Activated CD4-positive, alpha-beta memory T cell treated with anti-CD3 and anti-CD28 coated beads, Interleukin-2, amount 10 ng/mL, durations not matched to agents 7 days and 5 days (primary cell): ENCODE results near the gene GSDMA. TPM values are rescaled to one million over a fixed set of nuclear protein-coding genes. Genes with fewer than 3 reads are reported as not detected.

Experiments used
- CTCF ChIA-PET: fragments of 350-600 bp; sonication (Branson Sonifier 250); formaldehyde crosslinking; loops from one replicate; lab custom pipeline; 2021; ENCODE audit warnings: antibody characterized with exemption, inconsistent platforms; lab: Charles Lee
- POLR2A ChIA-PET: fragments of 350-600 bp; sonication (Branson Sonifier 250); formaldehyde crosslinking; loops from one replicate; lab custom pipeline; 2021; ENCODE audit warnings: antibody characterized with exemption; lab: Charles Lee
- DNase-seq: peaks from one replicate; pipeline ENCODE4 v3.0.0-alpha.2; 2020
- H3K27ac Mint-ChIP-seq: one replicate; pipeline ENCODE4 v1.8.0; 2021; ENCODE audit warnings: mild to moderate bottlenecking, mixed read lengths
- H3K27me3 Mint-ChIP-seq: one replicate; pipeline ENCODE4 v1.8.0; 2021; ENCODE audit warnings: mixed read lengths
- H3K36me3 Mint-ChIP-seq: one replicate; pipeline ENCODE4 v1.8.0; 2021; ENCODE audit warnings: low read depth, mixed read lengths
- H3K4me1 Mint-ChIP-seq: one replicate; pipeline ENCODE4 v1.8.0; 2021; ENCODE audit warnings: mixed read lengths
- H3K4me3 Mint-ChIP-seq: one replicate; pipeline ENCODE4 v1.8.0; 2021; ENCODE audit warnings: mild to moderate bottlenecking, mixed read lengths
- H3K9me3 Mint-ChIP-seq: one replicate; pipeline ENCODE4 v1.8.0; 2021; ENCODE audit warnings: mixed read lengths
- total RNA-seq, 2 experiments: library from RNA; stranded (reverse); gene quantifications; one replicate each; pipeline ENCODE4 v1.2.3, GENCODE V29; 2021

GSDMA gene
- total RNA-seq, 2 experiments from 2014 or later: 0.33 to 0.78 TPM

DNA sequence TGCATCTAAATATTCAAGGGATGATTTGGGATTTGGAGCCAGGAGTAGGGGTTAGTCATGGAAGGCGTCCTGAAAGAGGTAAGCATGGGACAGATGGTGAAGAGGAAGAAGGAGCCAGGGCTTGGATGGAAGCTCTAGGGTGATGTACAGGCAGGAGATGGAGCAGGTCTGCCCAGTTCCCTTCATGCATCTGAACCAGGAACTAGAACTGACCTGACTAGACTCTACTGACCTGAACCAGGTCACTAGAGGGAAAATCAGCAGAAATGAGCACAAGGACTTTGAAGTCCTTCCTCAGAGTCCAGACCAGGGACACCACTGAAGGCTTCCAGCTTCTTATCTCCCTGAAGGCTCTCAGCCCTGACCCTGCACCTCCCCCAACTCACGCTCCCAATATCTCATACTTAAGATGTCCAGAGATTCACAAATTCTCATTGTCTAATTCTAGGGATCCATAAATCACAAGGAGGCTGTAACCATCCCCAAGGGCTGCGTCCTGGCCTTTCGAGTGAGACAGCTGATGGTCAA, 8.3 kb downstream of the GSDMA start:
- no peaks in the 10 kb centered on the region for H3K9me3 Mint-ChIP-seq
- no peak for DNase-seq
- peaks cover 15% of the 10 kb centered on the region for H3K4me1 Mint-ChIP-seq
- H3K27ac Mint-ChIP-seq: no peak overlapping the region
- POLR2A ChIA-PET: no interaction called here
- H3K4me3 Mint-ChIP-seq: no peak overlapping the region
- peaks cover 50% of the 10 kb centered on the region for H3K27me3 Mint-ChIP-seq
- H3K36me3 Mint-ChIP-seq: no peaks in the 10 kb centered on the region
- CTCF ChIA-PET: no interaction called here

DNA sequence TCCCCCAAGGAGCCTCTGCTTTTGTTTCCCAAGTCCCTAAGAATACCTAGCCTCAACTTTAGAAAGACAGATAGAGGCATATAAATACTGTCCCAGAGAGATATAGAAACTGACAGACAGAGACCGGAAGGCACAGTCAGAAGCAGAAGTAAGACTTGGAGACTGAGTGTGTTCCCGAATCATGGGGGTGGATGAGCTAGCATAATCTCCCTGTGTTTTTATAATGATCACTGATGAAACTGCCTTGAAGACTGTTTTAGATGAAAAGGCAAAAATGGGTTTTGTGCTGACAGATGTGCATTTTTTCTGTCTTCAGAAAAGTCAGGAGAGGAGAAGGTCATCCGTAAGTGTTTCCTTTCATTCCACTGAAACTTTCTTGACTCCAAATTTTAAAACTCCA, 9.5 kb downstream of the GSDMA start:
- no peaks in the 10 kb centered on the region for H3K9me3 Mint-ChIP-seq
- no peaks in the 10 kb centered on the region for H3K36me3 Mint-ChIP-seq
- ChIA-PET POLR2A (interaction anchor here (1.5 kb wide), 1 partner anchor 46 kb away, joined by 4 read pairs; no protein-coding TSS in a partner anchor), CTCF (no interaction called here)
- H3K27ac Mint-ChIP-seq: no peak overlapping the region
- no peak overlapping the region for H3K4me3 Mint-ChIP-seq
- H3K27me3 Mint-ChIP-seq: peaks cover 50% of the 10 kb centered on the region
- peaks cover 8% of the 10 kb centered on the region for H3K4me1 Mint-ChIP-seq
- DNase-seq: no peak

- Mint-ChIP-seq H3K4me3 (no peak overlapping the region), H3K27me3 (peaks cover 52% of the 10 kb centered on the region), H3K9me3 (no peaks in the 10 kb centered on the region), H3K4me1 (peaks cover 7% of the 10 kb centered on the region), H3K27ac (no peak overlapping the region), H3K36me3 (no peaks in the 10 kb centered on the region)
- ChIA-PET POLR2A (interaction anchor here (0.7 to 1.5 kb wide), 2 partner anchors 17 to 47 kb away, joined by 3 to 4 read pairs; no protein-coding TSS in a partner anchor), CTCF (no interaction called here)
- no peak for DNase-seq
Measured at GRCh38 chr17:39973496-39973895, 10.7 kb downstream of the GSDMA start.

DNA sequence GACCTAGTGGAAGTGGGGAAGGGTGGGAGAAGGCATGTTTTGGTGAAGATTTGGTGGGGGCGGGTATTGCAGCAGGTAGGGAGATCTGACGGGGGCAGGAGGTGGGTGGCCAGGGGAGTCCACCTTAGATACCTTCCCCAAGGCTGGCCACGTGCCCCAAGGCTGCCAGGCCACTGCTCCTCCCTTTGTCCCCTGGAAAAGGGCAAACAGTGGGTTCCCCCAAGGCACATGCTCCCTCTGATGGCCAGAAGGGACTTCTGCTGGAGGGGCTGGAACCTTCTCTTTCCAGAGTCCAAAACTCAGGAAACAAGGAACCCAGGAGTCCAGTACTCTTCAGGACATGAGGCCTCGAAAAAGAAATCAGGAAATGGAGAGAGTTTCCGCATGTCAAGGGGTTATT, 11.6 kb downstream of the GSDMA start:
- Mint-ChIP-seq H3K27me3 (peaks cover 50% of the 10 kb centered on the region), H3K9me3 (no peaks in the 10 kb centered on the region), H3K4me3 (no peak overlapping the region), H3K36me3 (no peaks in the 10 kb centered on the region), H3K4me1 (peaks cover 10% of the 10 kb centered on the region), H3K27ac (no peak overlapping the region)
- no peak for DNase-seq
- CTCF ChIA-PET: interaction anchor here (0.6 kb wide), 1 partner anchor 341 kb away, joined by 4 read pairs; no protein-coding TSS in a partner anchor
- POLR2A ChIA-PET: interaction anchor here (0.6 kb wide), 1 partner anchor 21 kb away, joined by 3 read pairs; no protein-coding TSS in a partner anchor

DNA sequence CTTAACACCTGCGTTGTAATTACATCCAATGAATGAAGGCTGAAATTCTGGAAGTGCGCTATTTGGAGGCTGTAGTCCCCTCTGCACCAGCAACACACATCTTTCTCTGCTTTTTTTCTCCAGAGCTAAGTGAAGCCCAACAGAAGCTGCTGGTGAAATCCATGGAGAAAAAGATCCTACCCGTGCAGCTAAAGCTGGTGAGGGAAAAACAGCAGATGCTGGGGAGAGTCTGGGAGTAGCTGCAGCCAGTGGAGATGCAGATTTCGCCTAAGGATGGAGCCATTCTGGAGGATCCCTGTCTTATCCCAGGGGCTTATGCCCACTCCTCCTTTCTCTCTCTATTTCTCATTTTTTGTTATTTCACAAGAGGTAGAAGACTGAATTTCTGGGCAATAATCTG, 13.0 kb downstream of the GSDMA start:
- Mint-ChIP-seq H3K36me3 (peaks cover 2% of the 10 kb centered on the region), H3K4me3 (no peak overlapping the region), H3K27ac (no peak overlapping the region), H3K9me3 (no peaks in the 10 kb centered on the region), H3K4me1 (peaks cover 19% of the 10 kb centered on the region), H3K27me3 (peaks cover 38% of the 10 kb centered on the region)
- ChIA-PET CTCF (interaction anchor here (0.8 kb wide), 1 partner anchor 38 kb away, joined by 3 read pairs; no protein-coding TSS in a partner anchor), POLR2A (no interaction called here)
- DNase-seq: no peak

DNA sequence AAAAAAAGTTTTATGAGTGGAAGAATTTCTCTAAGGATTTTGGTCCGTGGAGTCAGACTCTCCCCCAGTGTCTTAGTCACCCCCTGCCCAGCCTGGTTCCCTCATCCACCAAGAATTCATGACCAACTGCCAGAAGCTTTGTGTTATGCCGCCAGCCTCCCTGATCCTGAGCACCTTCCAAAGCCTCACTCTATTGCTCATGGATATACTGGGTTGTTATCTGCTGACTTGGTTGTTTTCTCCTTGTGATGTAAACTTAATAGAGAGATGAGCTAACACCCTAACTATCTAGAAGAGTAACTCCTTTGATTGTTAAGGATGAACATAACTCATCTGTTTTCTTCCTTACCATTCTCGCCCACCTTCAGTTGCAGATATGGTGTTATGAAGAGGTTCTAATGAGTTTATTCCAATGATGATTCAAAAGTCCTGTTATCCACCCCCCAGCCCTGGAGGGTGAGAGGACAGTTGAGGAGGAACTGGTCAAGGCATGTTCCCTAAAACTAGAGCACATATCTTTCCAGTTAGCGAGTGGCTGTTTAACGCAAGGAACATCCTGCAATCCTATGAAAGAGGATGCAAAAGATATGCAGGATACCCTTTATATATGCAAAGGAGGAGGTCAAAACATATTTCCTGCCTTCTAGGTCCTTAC, 16.3 kb downstream of the GSDMA start:
- Mint-ChIP-seq H3K27me3 (peaks cover 16% of the 10 kb centered on the region), H3K36me3 (peaks cover 14% of the 10 kb centered on the region), H3K9me3 (no peaks in the 10 kb centered on the region), H3K4me3 (peak overlapping the region; percentile 91), H3K27ac (no peak overlapping the region), H3K4me1 (peaks cover 31% of the 10 kb centered on the region)
- POLR2A ChIA-PET: interaction anchor here (0.8 to 2.1 kb wide), 10 partner anchors 11 to 187 kb away, joined by 3 to 12 read pairs (median 7); no protein-coding TSS in a partner anchor
- CTCF ChIA-PET: interaction anchor here (1.4 to 4.3 kb wide), 11 partner anchors 19 to 358 kb away, joined by 3 to 72 read pairs (median 10); partner anchors contain the start of genes GSDMA, LRRC3C, MIEN1 and ORMDL3
- DNase-seq: no peak

- peaks cover 33% of the 10 kb centered on the region for H3K4me1 Mint-ChIP-seq
- DNase-seq: no peak
- ChIA-PET CTCF (interaction anchor here (0.7 to 4.3 kb wide), 31 partner anchors 12 to 358 kb away, joined by 3 to 72 read pairs (median 5); partner anchors contain the start of genes GSDMA, LRRC3C, MED24 and MIEN1), POLR2A (interaction anchor here (0.6 to 3.0 kb wide), 49 partner anchors 9 to 540 kb away, joined by 3 to 26 read pairs (median 4); partner anchors contain the start of genes CDK12, GSDMA, LRRC3C and MIEN1)
- H3K27me3 Mint-ChIP-seq: peaks cover 13% of the 10 kb centered on the region
- no peaks in the 10 kb centered on the region for H3K9me3 Mint-ChIP-seq
- H3K36me3 Mint-ChIP-seq: peaks cover 21% of the 10 kb centered on the region
- H3K4me3 Mint-ChIP-seq: peak overlapping the region; percentile 91
- peak overlapping the region; percentile 82 for H3K27ac Mint-ChIP-seq
Measured at GRCh38 chr17:39979893-39980350, 17.1 kb downstream of the GSDMA start.

DNA sequence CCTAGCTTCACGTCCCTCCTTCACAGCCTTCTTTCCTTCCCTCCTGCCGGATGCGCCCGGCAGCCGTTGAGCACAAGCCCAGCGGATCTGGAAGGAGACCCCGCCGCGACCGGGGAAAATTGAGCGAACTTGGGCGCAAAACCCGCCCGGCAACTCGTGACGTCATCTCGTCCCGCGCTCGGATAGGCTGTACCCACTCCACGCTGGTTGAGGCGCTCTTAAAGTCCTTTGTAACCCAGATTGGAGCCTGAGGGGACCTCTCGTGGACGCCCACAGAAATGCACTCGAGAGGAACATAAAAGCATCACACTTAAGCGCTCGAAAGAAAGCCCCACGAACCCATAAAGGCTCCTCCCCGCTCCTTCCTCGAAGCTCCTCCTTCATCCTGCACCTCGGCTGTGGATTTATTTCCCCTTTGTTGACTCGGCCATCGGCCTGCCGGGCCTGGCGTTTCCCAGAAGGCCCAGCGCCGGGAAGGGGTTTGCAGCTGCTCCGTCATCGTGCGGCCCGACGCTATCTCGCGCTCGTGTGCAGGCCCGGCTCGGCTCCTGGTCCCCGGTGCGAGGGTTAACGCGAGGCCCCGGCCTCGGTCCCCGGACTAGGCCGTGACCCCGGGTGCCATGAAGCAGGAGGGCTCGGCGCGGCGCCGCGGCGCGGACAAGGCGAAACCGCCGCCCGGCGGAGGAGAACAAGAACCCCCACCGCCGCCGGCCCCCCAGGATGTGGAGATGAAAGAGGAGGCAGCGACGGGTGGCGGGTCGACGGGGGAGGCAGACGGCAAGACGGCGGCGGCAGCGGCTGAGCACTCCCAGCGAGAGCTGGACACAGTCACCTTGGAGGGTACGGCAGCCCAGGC, 17.8 kb downstream of the GSDMA start, which contains the start of gene PSMD3:
PSMD3 (plus strand) TSS at position 457 of the 856 bp plus-strand sequence; CDS start at position 621, 164 bp downstream.
- Mint-ChIP-seq H3K27me3 (peaks cover 12% of the 10 kb centered on the region), H3K36me3 (peaks cover 26% of the 10 kb centered on the region), H3K4me1 (peaks cover 35% of the 10 kb centered on the region), H3K4me3 (peak within 1 kb of the TSS; percentile 91), H3K9me3 (no peaks in the 10 kb centered on the region), H3K27ac (peak within 1 kb of the TSS; percentile 82)
- ChIA-PET POLR2A (interaction anchor here (0.6 to 3.0 kb wide), 49 partner anchors 8 to 539 kb away, joined by 3 to 26 read pairs (median 4); partner anchors contain the start of genes CDK12, GSDMA, LRRC3C and MIEN1), CTCF (interaction anchor here (0.5 to 4.3 kb wide), 39 partner anchors 10 to 359 kb away, joined by 3 to 72 read pairs (median 4); partner anchors contain the start of genes GSDMA, LRRC3C, MED24 and MIEN1)
- peak; percentile 99 for DNase-seq

DNA sequence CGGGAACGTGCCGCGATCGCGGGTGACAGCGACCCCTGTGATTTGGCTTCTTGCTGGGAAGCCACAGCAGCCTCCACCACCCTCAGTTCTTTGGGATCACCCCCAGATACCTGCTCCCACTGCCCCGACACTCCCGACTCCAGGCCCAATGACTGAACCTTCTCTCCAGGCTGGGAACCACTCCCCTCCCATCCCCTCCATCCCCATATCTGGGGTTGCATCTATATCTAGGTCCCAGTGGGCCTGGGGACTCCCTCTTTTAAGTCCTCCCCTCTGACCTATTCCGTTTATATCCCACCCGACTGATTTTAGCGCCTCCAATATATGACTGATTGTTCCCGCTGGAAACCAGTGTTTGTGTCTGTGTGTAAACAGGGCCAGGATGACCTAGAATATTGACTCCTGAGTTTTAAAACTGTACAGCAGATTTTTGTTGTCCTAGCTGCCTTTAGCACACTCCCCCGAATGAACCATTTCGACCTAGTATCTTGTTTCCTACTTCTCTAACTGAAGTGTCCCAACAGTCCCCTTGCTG, 18.5 kb downstream of the GSDMA start:
- Mint-ChIP-seq H3K4me1 (peaks cover 35% of the 10 kb centered on the region), H3K4me3 (peak overlapping the region; percentile 91), H3K36me3 (peaks cover 33% of the 10 kb centered on the region), H3K27me3 (peaks cover 7% of the 10 kb centered on the region), H3K27ac (peak overlapping the region; percentile 82), H3K9me3 (no peaks in the 10 kb centered on the region)
- POLR2A ChIA-PET: interaction anchor here (0.6 to 3.0 kb wide), 32 partner anchors 13 to 520 kb away, joined by 3 to 26 read pairs (median 6); partner anchors contain the start of genes CDK12, GSDMA, LRRC3C and MIEN1
- no peak for DNase-seq
- CTCF ChIA-PET: interaction anchor here (0.5 to 4.3 kb wide), 37 partner anchors 11 to 360 kb away, joined by 3 to 72 read pairs (median 4); partner anchors contain the start of genes GSDMA, LRRC3C, MED24 and ORMDL3

DNA sequence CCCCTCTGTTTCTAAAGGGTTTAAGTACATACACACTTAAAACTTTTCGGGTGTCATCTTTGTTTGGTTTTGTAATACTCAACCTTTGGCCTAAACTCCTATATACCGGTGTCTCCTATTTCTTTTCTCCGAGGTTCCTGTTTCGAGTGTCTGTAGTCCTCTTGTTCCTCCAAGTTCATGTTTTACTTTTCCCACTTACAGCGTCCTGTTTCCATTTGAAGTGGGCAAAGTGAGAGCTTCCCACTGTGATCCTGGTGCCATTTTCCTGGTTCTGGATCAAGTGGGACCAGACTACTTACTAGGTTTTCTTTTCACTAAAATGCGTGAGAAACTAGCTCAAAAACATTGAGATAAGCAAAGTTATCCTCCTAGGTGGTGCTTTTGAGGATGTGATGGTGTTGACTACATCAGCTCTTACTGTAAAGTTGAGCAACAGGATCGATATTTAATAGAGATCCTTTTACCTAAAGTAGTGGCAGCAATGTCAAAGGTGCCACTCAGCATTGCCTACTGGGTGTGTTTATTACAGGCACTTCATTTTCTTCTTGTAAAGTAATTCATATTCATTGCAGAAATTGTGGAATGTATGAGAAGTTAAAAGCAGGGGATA, 19.1 kb downstream of the GSDMA start:
- H3K4me3 Mint-ChIP-seq: peak overlapping the region; percentile 91
- H3K27me3 Mint-ChIP-seq: peaks cover 7% of the 10 kb centered on the region
- H3K9me3 Mint-ChIP-seq: no peaks in the 10 kb centered on the region
- POLR2A ChIA-PET: interaction anchor here (0.6 to 3.0 kb wide), 7 partner anchors 13 to 252 kb away, joined by 3 to 26 read pairs (median 3); partner anchors contain the start of genes LRRC3C, MED24, MIEN1 and ORMDL3
- peaks cover 35% of the 10 kb centered on the region for H3K4me1 Mint-ChIP-seq
- peaks cover 39% of the 10 kb centered on the region for H3K36me3 Mint-ChIP-seq
- peak overlapping the region; percentile 82 for H3K27ac Mint-ChIP-seq
- no peak for DNase-seq
- CTCF ChIA-PET: interaction anchor here (1.4 to 4.3 kb wide), 4 partner anchors 22 to 171 kb away, joined by 3 to 72 read pairs (median 18); partner anchors contain the start of gene GSDMA

DNA sequence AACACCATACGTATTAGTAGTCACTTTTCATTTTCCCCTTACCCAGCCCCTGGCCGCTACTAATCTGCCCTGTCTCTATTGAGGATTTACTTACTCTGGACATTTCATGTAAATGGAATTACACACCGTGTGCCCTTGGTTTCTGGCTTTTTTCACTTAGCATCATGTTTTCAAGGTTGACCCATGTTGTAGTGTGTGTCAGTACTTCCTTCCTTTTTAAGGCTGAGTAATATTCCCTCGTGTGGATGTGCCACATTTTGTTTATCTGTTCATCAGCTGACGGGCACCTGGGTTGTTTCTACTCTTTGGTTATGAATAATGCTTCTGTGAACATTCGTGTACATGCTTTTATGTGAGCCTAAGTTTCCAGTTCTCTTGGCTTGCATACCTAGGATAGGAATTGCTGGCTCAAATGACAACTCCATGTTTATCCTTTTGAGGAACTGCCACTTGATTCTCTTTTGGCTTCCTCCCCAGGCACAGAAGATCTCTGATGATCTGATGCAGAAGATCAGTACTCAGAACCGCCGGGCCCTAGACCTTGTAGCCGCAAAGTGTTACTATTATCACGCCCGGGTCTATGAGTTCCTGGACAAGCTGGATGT, 25.5 kb downstream of the GSDMA start:
- Mint-ChIP-seq H3K4me3 (no peak overlapping the region), H3K4me1 (peaks cover 7% of the 10 kb centered on the region), H3K27ac (no peak overlapping the region), H3K9me3 (no peaks in the 10 kb centered on the region), H3K36me3 (peaks cover 84% of the 10 kb centered on the region), H3K27me3 (no peaks in the 10 kb centered on the region)
- ChIA-PET CTCF (interaction anchor here (0.7 to 1.7 kb wide), 2 partner anchors 38 to 214 kb away, joined by 3 to 4 read pairs; no protein-coding TSS in a partner anchor), POLR2A (interaction anchor here (0.8 kb wide), 1 partner anchor 8 kb away, joined by 3 read pairs; the partner anchor contains the start of gene PSMD3)
- DNase-seq: no peak
